GM21825 (cell line): Measurements from ENCODE around the gene MRPL52.
"Not testable (repeated sequence)": the region's sequence is repeated elsewhere in the genome, so short reads cannot be mapped to it uniquely, and the experiment has no call there.

Source experiments
- ATAC-seq: cut with Tn5 transposase; IDR thresholded peaks from one replicate; pipeline ENCODE4 v1.9.1; 2021; ENCODE audit warnings: mild to moderate bottlenecking, moderate library complexity; ENCODE audit not compliant: unreplicated experiment

MRPL52 gene

DNA sequence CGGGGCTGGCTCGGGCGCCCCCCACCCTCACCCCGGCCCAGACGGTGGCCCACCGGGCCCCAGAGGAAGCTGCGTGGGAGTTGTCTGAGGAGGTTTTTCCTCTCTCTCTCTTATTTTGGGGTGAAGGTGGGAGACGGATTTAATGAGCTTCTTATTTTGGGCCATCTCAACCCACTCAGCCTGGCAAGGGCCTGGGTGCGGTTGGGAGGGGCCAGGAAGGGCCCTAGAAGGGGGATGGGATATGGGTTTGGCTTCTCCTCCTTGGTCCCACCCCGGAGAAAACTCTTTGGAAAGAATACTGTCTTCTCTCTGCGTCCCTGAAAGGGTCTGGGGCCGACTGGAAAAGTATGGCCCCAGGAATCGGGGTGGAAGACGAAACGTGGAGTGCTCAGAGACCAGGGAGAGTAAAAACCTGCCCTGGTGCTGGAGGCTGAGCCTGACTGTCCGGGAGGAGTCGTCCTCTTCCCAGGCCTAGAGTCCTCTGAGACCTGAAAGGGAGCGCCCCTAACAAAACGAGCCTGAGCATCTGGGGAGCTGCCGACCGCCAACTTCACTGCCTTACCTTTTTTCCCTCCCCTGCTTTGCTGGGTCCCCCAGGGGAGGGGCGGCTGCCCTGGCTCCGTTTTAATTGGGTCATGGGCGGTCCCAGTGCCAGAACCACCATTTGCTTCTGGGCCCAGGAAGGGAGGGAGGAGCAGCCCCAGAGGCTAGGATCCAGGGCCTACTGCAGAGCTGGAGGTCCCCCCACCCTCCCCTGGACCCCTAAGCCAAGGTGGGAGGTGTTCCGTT lies 8.3 kb downstream of the MRPL52 start:
- ATAC-seq, result no peak

DNA sequence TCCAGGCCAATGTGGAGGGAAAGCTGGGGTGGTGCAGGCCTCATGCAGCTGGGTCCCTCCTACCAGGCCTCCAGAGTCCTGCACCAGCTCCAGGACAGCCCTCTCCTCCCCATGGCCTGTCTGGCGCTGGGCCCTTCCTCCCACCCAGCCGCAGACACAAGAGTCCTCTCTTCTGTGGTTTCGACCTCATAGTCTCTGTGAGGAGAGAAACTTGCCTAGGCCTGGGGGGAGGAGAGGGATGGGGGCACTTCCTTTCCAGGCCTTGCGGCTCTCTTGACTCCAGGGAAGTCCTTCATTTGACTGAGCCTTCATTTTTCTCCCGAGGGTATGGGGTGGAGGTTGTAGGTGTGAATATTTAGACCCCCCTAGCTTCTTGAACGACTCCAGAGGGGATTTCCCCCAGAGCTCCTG lies 8.9 kb downstream of the MRPL52 start:
- ATAC-seq, result no peak

DNA sequence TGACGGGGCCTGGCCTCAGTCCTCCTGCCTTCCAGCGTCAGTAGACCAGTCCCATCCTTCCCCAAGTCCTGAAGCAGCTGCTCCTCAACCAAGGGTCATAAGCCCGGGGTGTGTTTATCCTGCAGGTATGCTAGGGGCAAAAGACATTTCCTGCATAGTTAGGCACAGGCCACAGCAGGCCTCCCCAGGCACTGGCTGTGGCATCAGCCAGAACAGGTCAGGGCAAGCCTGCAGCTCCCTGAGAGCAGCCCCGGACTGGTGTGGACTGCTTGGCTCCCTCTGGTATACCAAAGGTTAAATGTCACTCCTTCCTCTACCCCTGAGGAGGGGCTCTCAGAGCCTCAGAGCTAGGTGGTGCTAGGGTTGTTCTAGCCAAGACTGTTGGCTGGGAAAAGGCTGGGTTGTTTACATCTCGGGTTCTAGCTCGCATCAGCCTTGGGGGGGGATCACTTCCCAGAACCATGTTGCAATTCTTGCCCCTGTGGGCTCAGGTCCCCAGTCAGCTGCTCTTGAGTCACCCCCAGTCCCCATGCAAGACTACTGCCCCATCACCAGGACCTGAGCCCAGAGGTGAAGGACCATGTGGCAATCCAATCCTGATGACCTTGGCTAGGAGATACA lies 9.6 kb downstream of the MRPL52 start:
- ATAC-seq, result no peak

DNA sequence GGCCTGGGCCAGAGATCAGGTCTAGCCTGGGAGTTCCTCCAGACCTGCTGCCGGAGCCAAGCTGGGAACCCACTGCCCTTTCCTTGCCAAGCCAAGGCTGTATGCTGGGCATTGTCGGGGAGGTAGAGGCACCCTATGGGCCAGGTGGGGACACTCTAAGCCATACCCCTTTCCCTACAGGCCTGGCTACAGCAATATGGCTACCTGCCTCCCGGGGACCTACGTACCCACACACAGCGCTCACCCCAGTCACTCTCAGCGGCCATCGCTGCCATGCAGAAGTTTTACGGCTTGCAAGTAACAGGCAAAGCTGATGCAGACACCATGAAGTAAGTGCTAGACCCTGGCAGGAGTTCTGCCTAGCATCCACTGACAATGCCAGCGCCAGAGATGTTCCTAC lies 11.6 kb downstream of the MRPL52 start:
- no peak for ATAC-seq

DNA sequence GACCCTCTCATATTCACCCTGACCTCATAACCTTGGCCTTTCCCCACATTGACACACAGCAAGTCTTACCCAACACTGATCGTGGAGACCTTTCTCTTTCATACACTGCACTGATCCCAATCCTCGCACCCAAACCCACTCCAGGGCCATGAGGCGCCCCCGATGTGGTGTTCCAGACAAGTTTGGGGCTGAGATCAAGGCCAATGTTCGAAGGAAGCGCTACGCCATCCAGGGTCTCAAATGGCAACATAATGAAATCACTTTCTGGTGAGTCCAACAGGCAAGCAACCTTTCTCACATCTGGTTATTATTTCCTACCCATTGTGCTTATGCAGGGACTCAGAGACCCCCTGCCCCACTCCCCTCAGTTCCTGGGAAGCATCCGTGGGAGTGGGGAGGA lies 12.1 kb downstream of the MRPL52 start:
- ATAC-seq, result no peak

DNA sequence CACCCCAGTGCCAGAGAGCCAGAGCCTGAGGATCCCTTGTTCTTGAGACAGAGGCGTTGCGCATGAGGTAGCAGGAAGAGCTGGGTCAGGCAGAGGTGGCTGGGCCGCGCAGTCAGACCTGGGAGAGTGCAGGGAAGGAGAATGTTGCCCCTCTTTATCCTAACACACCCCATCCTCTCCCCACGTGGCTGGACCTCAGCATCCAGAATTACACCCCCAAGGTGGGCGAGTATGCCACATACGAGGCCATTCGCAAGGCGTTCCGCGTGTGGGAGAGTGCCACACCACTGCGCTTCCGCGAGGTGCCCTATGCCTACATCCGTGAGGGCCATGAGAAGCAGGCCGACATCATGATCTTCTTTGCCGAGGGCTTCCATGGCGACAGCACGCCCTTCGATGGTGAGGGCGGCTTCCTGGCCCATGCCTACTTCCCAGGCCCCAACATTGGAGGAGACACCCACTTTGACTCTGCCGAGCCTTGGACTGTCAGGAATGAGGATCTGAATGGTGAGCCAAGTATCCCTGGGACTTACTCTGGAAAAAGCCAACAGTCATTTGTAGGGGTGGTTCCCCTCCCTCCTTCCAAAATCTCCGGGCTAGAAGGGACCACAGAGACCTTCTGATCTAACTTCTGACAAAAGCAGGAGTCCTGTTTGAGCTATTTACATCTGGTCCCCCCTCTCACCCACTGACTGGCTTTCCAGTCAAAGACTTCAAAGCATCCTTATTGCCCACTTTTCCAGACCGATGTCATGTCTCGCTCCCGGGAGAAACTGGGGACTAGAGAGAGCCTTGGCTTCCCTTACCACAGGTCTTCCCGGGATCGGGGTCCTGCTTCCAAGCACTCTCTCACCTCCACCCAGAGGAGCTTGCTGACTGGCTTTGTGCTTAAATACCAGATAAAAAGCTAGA lies 12.8 kb downstream of the MRPL52 start:
- no peak for ATAC-seq

DNA sequence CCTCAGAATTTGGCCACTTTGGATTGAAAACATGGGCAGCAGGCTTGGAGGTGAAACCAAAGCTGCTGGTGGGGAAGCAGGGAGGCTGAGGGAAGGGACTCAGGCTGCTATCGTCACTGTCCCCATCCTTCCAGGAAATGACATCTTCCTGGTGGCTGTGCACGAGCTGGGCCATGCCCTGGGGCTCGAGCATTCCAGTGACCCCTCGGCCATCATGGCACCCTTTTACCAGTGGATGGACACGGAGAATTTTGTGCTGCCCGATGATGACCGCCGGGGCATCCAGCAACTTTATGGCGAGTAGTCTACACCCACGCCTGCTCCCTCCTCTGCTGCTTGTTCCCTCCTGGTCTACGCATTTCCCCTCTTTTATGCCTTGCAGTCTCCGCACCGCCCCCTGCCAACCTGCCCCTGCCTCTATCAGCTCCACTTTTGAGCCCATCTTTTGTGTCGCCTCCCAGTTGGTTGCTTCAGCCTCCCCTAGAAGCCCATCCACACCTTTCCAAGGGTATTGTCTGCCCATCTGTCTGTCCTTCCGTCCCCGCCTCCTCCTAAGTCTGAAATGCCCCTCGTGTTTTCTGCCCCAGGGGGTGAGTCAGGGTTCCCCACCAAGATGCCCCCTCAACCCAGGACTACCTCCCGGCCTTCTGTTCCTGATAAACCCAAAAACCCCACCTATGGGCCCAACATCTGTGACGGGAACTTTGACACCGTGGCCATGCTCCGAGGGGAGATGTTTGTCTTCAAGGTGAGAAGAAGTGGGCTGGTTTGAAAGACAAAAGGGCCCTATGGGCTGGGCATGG lies 13.6 kb downstream of the MRPL52 start:
- no peak for ATAC-seq

DNA sequence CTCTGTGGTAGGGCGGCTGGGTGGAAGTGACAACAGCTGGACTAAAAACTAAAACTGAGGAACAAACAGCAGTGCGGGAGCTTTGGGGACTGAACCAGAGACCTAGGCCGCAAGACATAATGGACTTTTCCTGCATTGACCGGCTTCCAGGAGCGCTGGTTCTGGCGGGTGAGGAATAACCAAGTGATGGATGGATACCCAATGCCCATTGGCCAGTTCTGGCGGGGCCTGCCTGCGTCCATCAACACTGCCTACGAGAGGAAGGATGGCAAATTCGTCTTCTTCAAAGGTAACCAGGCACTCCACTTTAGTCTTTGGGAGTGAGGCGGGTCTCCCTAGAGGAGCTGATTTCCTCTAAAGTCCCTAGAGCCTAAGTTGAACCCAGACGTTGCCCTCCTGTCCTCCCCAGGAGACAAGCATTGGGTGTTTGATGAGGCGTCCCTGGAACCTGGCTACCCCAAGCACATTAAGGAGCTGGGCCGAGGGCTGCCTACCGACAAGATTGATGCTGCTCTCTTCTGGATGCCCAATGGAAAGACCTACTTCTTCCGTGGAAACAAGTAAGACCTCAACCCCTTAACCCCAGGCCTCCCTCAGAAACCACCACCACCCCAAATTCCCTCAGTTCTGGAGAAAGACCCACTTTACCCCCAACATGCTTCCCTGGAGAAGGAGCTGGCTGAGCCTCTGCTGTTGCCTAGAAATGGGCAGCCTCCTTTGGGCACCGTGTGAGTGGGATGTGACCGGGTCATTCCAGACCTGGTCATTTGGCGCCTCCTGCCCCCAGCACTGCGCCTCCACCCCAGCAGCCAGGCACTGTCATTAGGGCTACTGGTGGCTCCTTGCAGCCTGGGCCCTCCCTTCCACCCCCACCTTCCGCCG lies 14.8 kb downstream of the MRPL52 start:
- ATAC-seq, result no peak

DNA sequence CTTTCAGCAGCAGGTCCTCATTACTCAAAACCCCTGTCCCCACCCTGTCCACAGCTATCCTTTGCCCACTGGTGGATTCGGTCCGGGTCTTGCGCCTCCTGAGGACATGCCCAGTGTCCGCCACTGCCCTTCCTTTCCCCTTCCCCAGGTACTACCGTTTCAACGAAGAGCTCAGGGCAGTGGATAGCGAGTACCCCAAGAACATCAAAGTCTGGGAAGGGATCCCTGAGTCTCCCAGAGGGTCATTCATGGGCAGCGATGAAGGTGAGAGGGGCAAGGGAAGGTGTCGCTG lies 15.4 kb downstream of the MRPL52 start:
- no peak for ATAC-seq

DNA sequence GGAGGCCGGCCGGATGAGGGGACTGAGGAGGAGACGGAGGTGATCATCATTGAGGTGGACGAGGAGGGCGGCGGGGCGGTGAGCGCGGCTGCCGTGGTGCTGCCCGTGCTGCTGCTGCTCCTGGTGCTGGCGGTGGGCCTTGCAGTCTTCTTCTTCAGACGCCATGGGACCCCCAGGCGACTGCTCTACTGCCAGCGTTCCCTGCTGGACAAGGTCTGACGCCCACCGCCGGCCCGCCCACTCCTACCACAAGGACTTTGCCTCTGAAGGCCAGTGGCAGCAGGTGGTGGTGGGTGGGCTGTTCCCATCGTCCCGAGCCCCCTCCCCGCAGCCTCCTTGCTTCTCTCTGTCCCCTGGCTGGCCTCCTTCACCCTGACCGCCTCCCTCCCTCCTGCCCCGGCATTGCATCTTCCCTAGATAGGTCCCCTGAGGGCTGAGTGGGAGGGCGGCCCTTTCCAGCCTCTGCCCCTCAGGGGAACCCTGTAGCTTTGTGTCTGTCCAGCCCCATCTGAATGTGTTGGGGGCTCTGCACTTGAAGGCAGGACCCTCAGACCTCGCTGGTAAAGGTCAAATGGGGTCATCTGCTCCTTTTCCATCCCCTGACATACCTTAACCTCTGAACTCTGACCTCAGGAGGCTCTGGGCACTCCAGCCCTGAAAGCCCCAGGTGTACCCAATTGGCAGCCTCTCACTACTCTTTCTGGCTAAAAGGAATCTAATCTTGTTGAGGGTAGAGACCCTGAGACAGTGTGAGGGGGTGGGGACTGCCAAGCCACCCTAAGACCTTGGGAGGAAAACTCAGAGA lies 16.3 kb downstream of the MRPL52 start:
- ATAC-seq, result no peak

DNA sequence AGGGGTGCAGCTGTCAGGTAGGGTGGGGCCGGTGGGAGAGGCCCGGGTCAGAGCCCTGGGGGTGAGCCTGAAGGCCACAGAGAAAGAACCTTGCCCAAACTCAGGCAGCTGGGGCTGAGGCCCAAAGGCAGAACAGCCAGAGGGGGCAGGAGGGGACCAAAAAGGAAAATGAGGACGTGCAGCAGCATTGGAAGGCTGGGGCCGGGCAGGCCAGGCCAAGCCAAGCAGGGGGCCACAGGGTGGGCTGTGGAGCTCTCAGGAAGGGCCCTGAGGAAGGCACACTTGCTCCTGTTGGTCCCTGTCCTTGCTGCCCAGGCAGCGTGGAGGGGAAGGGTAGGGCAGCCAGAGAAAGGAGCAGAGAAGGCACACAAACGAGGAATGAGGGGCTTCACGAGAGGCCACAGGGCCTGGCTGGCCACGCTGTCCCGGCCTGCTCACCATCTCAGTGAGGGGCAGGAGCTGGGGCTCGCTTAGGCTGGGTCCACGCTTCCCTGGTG lies 17.2 kb downstream of the MRPL52 start:
- no peak for ATAC-seq

DNA sequence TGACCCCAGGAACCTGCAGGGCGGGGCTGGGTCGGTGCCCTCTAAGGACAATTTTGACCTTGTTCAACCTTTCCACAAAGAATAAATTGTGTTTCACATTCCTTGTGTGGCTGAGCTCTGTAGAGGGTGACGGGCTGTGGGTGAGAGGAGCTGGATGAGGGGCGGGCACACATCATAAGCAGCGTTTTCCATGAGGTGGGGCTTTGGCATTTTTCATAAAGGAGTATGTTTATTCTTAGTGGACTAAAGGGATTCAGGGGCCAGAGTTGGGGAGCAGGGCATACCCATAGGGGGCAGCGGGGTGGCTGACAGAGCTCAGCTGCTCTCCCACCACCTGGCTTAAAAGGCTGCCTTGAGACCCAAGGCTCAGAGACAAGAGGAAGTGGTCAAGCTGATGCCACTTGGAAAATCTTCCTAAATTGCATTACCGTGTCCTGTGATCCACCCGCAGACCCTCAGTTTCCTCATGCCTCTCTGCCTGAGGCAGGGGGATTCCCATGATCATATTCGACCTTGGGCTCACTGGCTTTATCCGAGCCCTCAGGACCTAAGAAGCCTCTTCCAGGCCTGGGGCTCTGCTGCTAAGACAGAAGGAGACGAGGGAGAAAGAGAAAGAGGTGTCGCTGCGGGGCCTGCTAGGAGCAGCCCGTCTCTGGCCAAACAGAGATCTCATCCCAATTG lies 18.1 kb downstream of the MRPL52 start:
- ATAC-seq, result no peak

DNA sequence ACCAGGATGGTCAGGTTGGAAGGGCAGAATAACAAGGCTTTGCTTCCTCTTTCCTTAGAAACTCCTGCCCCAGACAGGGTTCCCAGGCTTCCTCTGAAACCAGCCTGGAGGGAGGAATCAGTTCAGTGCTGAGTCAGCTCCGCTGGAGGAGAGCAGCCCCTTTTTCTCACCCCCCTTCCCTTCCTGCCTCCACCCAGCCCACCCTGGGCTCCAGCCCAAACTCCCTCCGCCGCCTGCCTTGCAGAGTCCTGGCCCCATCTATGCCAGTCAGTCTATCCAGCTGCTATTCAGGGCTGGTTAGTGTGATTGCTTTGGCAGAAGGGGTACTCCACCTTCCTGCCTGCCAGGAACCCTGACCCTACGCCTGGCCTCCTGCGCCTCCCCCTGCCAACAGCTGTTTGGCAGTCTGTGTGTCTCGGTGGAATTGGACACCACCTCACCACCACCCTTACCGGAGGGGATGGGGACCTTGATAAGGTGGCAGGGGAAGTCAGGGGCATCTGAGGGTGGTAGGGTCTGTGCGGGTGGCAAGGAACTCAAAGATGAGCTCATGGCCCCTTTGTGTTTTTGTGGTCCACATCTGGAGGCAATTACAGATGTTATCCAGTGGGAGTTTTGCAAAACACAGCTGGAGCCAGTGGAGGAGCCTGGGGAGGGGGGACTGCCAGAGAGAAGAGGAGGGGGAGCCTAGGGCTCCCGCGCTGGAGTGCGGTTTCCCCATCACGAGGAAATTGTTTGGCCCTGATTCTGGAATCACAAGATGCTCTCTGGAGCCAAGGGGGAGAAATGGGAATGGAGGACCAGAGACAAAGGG lies 18.9 kb downstream of the MRPL52 start:
- no peak for ATAC-seq

DNA sequence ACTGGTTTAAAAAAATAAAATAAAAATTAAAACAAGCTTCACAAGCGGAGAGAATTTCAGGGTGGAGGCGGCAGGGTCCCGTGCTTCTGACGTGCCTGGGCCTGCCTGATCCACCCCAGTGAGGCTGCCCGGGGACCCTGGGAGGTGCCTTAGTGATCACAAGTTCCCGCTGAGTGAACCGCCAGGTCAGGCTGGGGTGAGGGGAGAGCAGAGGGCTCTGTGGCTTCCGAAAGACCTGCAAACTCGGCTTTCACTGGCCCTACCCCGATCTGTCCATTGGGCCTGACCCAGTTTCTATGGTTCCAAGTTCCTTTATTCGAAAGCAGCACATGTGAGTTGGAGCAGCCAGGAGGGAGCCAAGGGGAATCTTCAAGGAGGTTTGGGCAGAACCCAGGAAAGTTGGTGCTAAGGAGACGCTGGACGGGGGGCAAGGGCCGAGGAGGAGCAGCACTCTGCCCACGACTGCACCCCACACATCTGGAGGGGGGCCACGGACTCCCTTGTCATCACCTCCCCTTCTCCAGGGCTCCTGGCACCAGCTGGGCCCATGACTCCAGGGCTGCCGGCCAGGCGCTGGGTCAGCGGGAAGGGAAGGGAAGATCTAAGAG lies 19.6 kb downstream of the MRPL52 start:
- ATAC-seq, result no peak

DNA sequence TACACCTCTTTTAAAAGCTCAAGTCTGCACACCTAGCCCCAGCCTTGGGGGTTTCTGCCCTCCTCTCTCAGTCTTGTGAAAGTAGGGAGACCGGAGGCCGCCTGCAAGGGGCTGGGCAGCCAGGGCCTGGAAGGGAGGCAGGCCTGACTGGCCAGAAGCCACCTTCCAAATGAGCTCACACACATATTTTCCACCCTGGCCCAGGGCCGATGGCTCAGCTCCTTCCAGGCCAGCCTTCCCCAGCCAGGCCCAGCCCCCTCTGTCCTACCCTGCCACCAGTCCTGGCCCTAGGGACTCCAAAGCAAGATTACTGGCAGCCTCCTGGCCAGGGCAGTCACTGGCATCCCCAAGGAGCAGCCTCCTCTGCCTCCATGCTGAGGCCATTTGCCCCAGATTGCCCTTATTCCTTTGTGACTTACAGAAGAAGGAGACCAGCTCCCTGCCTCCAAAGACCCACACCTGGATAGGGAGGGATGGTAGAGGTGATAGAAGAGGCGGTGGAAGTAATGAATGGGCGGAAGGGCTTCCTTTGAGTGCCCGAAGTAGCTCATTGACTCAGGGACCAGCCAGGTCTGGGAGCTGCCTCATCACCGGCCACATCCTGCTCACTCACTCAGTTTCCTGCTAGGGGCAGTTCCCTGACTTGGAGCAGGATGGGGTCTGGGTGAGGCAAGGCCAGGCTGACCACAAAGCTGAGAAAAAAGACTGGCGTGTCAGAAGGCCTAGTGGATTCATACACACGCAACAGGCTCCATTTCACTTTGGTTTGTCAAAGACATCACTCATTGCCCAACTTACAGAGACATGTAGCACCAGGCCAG lies 21.5 kb downstream of the MRPL52 start:
- no peak for ATAC-seq

DNA sequence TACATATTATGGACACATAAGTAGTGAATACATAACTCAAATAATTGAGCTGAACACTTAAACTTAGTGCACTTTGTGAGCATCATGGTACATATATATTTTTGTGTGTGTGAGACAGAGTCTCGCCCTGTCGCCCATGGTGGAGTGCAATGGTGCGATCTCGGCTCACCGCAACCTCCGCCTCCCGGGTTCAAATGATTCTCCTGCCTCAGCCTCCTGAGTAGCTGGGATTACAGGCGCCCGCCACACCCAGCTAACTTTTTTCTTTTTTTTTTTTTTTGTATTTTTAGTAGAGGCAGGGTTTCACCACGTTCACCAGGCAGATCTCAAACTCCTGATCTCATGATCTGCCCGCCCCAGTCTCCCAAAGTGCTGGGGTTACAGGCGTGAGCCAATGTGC lies 22.5 kb downstream of the MRPL52 start:
- not testable (repeated sequence) for ATAC-seq

DNA sequence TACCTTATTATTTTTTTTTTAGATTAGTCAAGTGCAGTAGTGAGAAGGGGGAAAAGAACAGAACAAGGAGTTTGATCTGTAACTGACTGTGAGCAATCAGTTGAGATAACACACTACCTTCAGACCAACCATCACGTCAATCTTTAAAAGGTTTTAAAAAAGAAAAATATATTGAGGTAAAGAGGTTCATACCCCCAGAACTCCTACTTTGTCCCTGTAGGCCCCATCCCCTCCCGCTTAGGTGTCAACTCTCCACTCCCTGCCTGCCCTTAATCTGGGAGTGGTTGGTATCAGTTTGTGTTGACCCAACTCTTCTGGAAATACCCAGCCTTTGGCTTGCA lies 22.9 kb downstream of the MRPL52 start:
- ATAC-seq, result no peak
